Activated naive CD4-positive, alpha-beta T cell treated with anti-CD3 and anti-CD28 coated beads for 36 hours (primary cell): ENCODE results near the gene NRF1. TPM values are rescaled to one million over a fixed set of nuclear protein-coding genes. Genes with fewer than 3 reads are reported as not detected.
"Not testable (repeated sequence)": the region's sequence is repeated elsewhere in the genome, so short reads cannot be mapped to it uniquely, and the experiment has no call there.

ENCODE experiments used
- CTCF ChIA-PET: fragments of 350-600 bp; sonication (Branson Sonifier 250); formaldehyde crosslinking; loops from one replicate; lab custom pipeline; 2021; ENCODE audit warnings: antibody characterized with exemption; lab: Charles Lee
- DNase-seq: peaks from one replicate; pipeline ENCODE4 v3.0.0-alpha.2; 2020
- H3K27ac Mint-ChIP-seq: one replicate; pipeline ENCODE4 v1.8.0; 2021; ENCODE audit warnings: mild to moderate bottlenecking, mixed read lengths
- H3K27me3 Mint-ChIP-seq: one replicate; pipeline ENCODE4 v1.8.0; 2021; ENCODE audit warnings: low read depth, mixed read lengths
- H3K36me3 Mint-ChIP-seq: one replicate; pipeline ENCODE4 v1.8.0; 2021; ENCODE audit warnings: low read depth, mixed read lengths
- H3K4me1 Mint-ChIP-seq: one replicate; pipeline ENCODE4 v1.8.0; 2021; ENCODE audit warnings: low read depth, mixed read lengths
- H3K4me3 Mint-ChIP-seq: one replicate; pipeline ENCODE4 v1.8.0; 2021; ENCODE audit warnings: mild to moderate bottlenecking, moderate library complexity, mixed read lengths
- H3K9me3 Mint-ChIP-seq: one replicate; pipeline ENCODE4 v1.8.0; 2021; ENCODE audit warnings: mixed read lengths
- intact Hi-C: fragments of 100-400 bp; cut with micrococcal nuclease; formaldehyde crosslinking; loops from one replicate; pipeline ENCODE4 v1.15.1; 2023
- total RNA-seq, 2 experiments: library from RNA; stranded (reverse); gene quantifications; one replicate each; pipeline ENCODE4 v1.2.3, GENCODE V29; 2021

NRF1 gene
- total RNA-seq, 2 experiments from 2014 or later, result 18.5 to 21.5 TPM

DNA sequence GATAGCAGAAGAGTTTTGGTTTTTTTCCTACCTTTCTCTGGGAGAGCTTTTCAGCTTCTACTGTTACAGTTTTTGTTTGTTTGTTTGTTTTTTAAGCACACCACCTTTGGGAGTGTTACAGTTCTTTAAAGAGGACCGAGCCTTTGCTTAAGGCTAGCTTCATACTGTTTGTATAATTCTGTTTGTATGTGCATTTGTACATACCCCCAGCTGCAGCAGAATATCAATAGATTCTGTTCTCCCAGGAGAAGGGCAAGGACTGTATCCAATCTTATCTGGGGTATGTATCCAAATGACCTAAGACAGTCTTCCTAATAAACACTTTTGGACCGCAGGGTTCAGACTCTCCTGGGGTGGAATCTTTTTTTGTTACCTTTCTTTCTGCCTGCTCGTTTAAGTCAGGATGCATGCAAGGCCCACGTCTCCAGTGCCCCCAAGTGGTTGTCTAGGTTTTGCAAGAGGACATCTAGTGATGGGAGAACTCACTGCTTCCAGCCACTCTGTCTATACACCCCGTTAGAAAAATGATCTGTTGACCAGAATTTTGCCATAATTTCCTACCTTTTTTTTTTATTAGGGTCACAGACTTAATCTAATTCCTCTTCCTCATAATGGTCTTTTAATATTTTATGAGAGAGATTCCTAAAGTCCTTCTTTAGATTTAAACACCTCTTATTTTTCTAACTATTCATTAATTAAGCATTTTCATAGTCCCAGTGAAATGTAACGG lies 23.9 kb downstream of the NRF1 start:
- Mint-ChIP-seq H3K27ac (no peak overlapping the region), H3K9me3 (no peaks in the 10 kb centered on the region), H3K4me1 (peaks cover 45% of the 10 kb centered on the region), H3K4me3 (no peak overlapping the region), H3K36me3 (no peaks in the 10 kb centered on the region), H3K27me3 (no peaks in the 10 kb centered on the region)
- intact Hi-C loops, result loop anchor here (1.0 to 5.0 kb wide), 7 partner anchors 23 to 413 kb away; partner anchors contain the start of gene SMKR1
- peak; percentile 89 for DNase-seq
- CTCF ChIA-PET, result interaction anchor here (0.6 to 2.0 kb wide), 12 partner anchors 8 to 468 kb away, joined by 3 to 8 read pairs (median 3); no protein-coding TSS in a partner anchor

DNA sequence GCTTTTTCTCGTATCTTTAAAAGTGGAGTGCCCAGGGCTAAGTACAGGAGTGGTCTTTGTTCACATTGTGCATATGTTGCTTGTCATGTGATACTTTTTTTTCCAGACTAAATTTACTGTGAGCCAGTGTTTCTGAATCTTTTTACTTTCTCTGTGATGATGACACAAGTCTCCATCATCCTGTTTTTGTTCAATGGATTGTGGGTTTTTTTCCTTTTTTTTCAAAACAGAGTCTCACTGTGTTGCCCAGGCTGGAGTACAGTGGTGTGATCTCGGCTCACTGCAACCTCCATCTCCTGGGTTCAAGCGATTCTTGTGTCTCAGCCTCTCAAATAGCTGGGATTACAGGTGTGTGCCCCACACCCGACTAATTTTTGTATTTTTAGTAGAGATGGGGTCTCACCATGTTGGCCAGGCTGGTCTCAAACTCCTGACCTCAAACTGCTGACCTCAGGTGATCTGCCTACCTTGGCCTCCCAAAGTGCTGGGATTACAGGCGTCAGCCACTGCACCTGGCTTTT lies 24.6 kb downstream of the NRF1 start:
- H3K9me3 Mint-ChIP-seq, H3K36me3 Mint-ChIP-seq, H3K27me3 Mint-ChIP-seq, H3K4me3 Mint-ChIP-seq, H3K27ac Mint-ChIP-seq, DNase-seq: not testable (repeated sequence)
- peaks cover 47% of the 10 kb centered on the region for H3K4me1 Mint-ChIP-seq
- CTCF ChIA-PET, result interaction anchor here (0.6 to 2.8 kb wide), 5 partner anchors 16 to 268 kb away, joined by 3 to 11 read pairs (median 3); no protein-coding TSS in a partner anchor
- intact Hi-C loops, result loop anchor here (5.0 kb wide), 1 partner anchor 414 kb away; no protein-coding TSS in a partner anchor

- CTCF ChIA-PET, result interaction anchor here (0.6 to 2.8 kb wide), 6 partner anchors 16 to 371 kb away, joined by 3 to 11 read pairs (median 3); no protein-coding TSS in a partner anchor
- intact Hi-C loops, result loop anchor here (5.0 kb wide), 1 partner anchor 414 kb away; no protein-coding TSS in a partner anchor
- no peak overlapping the region for H3K4me3 Mint-ChIP-seq
- no peaks in the 10 kb centered on the region for H3K36me3 Mint-ChIP-seq
- peaks cover 47% of the 10 kb centered on the region for H3K4me1 Mint-ChIP-seq
- no peaks in the 10 kb centered on the region for H3K27me3 Mint-ChIP-seq
- DNase-seq, result no peak
- no peak overlapping the region for H3K27ac Mint-ChIP-seq
- no peaks in the 10 kb centered on the region for H3K9me3 Mint-ChIP-seq
Observed at GRCh38 chr7:129636641-129637040, 25.1 kb downstream of the NRF1 start.

GRCh38 chr7:129640400-129640799 lies 28.9 kb downstream of the NRF1 start:
- Mint-ChIP-seq H3K36me3 (no peaks in the 10 kb centered on the region), H3K4me3 (no peak overlapping the region), H3K9me3 (no peaks in the 10 kb centered on the region), H3K27me3 (no peaks in the 10 kb centered on the region), H3K4me1 (peaks cover 42% of the 10 kb centered on the region), H3K27ac (no peak overlapping the region)
- intact Hi-C loops, result no loop called here
- CTCF ChIA-PET, result interaction anchor here (0.6 to 2.0 kb wide), 9 partner anchors 9 to 342 kb away, joined by 3 to 12 read pairs (median 4); no protein-coding TSS in a partner anchor
- DNase-seq, result no peak

DNA sequence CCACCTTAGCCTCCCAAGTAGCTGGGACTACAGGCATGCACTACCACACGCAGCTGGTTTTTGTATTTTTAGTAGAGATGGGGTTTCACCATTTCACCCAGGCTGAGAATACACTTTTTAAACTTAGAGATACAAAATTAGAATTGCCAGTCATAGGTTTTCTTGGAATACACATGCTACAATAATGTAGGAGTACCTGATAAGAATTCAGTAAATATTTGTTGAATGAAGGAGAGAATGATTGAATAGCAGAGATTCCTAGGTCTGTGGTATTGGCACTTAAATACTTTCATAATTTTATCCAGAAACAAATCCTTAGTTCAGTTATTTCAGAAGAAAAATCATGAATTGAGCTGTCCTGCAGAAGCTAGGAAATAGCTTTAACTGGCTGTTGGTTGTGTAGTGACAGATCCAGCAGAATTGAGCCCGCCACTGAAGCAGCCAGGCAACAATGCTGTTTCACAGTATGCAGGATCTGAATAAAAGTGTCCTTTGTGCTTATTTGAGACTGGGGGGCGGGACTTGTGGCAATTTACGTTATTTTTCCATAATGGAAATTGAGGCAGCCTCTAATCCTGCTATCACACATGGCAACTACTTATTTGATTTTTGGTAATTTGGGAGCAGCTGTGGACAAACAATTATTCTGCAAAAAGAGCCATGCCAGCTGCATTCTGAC lies 31.5 kb downstream of the NRF1 start:
- no peak overlapping the region for H3K4me3 Mint-ChIP-seq
- H3K27ac Mint-ChIP-seq, result no peak overlapping the region
- peaks cover 23% of the 10 kb centered on the region for H3K4me1 Mint-ChIP-seq
- CTCF ChIA-PET, result interaction anchor here (0.6 to 2.5 kb wide), 14 partner anchors 9 to 424 kb away, joined by 3 to 14 read pairs (median 4); no protein-coding TSS in a partner anchor
- no peaks in the 10 kb centered on the region for H3K9me3 Mint-ChIP-seq
- DNase-seq, result no peak
- H3K27me3 Mint-ChIP-seq, result no peaks in the 10 kb centered on the region
- peaks cover 3% of the 10 kb centered on the region for H3K36me3 Mint-ChIP-seq
- intact Hi-C loops, result no loop called here

DNA sequence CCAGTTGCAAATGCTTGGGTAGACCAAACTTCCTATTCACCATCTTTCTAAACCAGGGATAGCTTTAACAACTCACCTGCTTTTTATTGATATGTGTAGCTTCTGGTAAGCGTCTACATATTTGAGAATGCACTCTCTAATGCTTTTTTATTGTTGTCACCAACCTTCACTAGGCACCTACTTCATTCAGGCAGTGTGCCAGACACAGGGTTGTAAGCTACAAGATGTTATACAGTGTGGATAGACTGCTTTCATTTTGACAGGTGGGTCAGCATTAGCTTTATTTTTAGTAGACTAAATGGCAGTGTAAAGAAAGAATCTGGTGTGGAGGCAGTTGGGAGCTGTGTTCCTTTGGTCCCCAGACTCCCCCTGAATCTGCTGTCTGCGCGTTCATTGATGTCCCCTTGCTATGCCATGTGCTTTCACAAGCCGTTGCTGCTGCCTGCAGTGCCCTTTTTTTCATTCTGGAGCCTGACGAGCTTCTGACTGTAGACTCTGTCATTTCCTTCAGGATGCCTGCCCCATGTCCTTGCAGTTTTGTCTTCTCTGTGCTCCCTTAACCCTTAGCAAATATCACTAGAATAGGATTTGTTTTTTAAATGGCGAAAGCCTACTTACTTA lies 32.1 kb downstream of the NRF1 start:
- no peak overlapping the region for H3K4me3 Mint-ChIP-seq
- no peak overlapping the region for H3K27ac Mint-ChIP-seq
- CTCF ChIA-PET, result interaction anchor here (0.7 to 2.5 kb wide), 15 partner anchors 9 to 425 kb away, joined by 3 to 14 read pairs (median 5); no protein-coding TSS in a partner anchor
- no peaks in the 10 kb centered on the region for H3K27me3 Mint-ChIP-seq
- intact Hi-C loops, result loop anchor here (1.0 to 2.0 kb wide), 2 partner anchors 241 to 299 kb away; no protein-coding TSS in a partner anchor
- DNase-seq, result no peak
- H3K9me3 Mint-ChIP-seq, result no peaks in the 10 kb centered on the region
- H3K4me1 Mint-ChIP-seq, result peaks cover 19% of the 10 kb centered on the region
- H3K36me3 Mint-ChIP-seq, result peaks cover 6% of the 10 kb centered on the region

DNA sequence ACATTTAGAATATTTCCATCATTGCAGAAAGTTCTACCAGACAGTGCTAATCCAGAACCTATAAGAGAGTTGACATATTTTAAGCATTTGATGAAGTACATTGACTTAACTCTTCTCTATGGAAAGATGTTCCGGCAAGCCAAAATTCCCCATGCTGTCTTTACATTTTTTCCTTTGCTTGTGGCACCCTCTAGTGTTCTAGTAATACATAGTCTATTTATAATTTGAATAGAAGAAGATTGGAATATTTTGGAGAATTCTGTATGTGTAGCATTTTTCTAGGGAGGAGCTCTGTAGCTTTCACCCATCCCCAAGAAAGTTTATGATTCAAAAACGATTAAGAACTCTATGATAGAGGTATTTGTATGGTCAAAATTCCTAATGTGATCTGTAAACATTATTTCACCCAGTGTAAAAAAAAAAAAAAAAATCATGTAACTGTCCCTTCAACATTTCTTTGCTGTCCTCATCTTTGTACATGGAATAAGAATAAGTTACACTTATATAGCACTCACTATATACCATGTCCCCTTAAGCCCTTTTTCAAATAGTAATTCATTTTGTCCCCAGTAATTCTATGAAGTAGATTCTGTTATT lies 33.2 kb downstream of the NRF1 start:
- Mint-ChIP-seq H3K36me3 (peaks cover 7% of the 10 kb centered on the region), H3K27me3 (no peaks in the 10 kb centered on the region), H3K4me3 (no peak overlapping the region), H3K9me3 (no peaks in the 10 kb centered on the region), H3K27ac (no peak overlapping the region), H3K4me1 (peaks cover 24% of the 10 kb centered on the region)
- DNase-seq, result no peak
- intact Hi-C loops, result loop anchor here (1.0 to 2.0 kb wide), 2 partner anchors 242 to 300 kb away; no protein-coding TSS in a partner anchor
- CTCF ChIA-PET, result interaction anchor here (0.6 to 2.5 kb wide), 11 partner anchors 16 to 282 kb away, joined by 3 to 14 read pairs (median 5); no protein-coding TSS in a partner anchor

GRCh38 chr7:129646369-129647021 lies 35.0 kb downstream of the NRF1 start:
- CTCF ChIA-PET, result interaction anchor here (0.5 to 2.1 kb wide), 5 partner anchors 12 to 279 kb away, joined by 3 to 7 read pairs (median 3); no protein-coding TSS in a partner anchor
- Mint-ChIP-seq H3K9me3 (no peaks in the 10 kb centered on the region), H3K36me3 (peaks cover 10% of the 10 kb centered on the region), H3K4me3 (no peak overlapping the region), H3K27me3 (no peaks in the 10 kb centered on the region), H3K27ac (no peak overlapping the region), H3K4me1 (peaks cover 29% of the 10 kb centered on the region)
- no peak for DNase-seq
- intact Hi-C loops, result no loop called here

DNA sequence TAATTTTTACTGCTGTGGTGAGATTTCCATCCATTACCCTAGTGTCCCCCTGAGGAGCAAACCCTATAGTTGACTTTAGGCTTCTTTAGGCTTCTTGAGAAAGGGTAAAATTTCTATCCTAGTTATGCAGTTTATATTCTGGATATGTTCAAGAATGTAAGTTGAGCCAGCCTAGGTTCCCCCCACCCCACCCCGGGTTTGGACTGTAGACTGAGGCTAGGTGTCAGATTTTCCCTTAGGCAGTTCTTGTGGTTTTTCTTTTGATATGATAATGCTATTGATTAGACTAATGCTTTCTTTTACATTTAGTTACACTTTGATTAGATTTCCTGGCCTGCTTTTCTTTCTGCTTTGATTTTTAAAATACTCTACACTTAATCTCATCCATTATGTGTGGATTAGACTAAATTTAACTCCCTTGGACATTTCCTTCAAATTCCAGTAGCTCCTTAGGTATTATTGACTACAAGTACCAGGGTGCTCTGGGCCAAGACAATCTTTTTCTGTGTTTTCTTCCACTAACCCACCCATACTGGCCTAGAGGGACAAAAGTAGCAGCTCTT lies 37.7 kb downstream of the NRF1 start:
- DNase-seq, result no peak
- Mint-ChIP-seq H3K4me3 (no peak overlapping the region), H3K27ac (no peak overlapping the region), H3K9me3 (no peaks in the 10 kb centered on the region), H3K27me3 (no peaks in the 10 kb centered on the region), H3K36me3 (peaks cover 10% of the 10 kb centered on the region), H3K4me1 (peaks cover 39% of the 10 kb centered on the region)
- CTCF ChIA-PET, result interaction anchor here (0.7 to 0.8 kb wide), 2 partner anchors 37 to 66 kb away, joined by 3 read pairs; no protein-coding TSS in a partner anchor
- intact Hi-C loops, result no loop called here

DNA sequence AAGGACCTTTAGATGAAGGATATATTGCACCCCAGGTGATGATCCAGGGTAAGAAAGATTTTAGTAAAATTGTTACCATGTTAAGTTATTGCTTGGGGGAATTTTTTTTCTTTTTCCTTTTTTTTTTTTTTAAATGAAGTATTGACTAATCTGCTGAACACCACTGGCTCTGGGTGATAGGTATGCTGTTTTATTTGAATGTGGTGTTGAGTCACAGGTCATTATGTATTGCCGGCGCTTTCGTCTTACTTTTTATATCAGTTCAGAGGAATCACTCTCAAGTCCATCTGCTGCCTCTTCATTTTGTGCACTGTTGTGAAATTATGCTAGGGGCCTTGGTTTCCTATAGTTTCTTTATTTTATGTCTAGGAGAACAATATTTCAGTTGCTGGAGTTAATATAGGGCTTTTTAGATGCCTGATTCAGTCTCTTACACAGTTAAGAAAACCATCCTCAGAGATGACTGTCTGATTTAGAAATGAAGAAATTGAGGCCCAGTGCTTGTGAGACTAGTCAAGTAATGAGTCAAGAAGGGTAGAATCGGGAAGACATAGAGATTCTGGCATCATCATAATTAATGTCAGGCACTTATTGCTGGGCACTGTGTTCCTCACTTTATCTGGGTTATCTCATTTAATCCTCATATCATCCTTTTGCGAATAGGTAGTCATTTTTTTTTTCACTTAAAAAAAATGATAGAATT lies 38.7 kb downstream of the NRF1 start:
- Mint-ChIP-seq H3K4me1 (peaks cover 44% of the 10 kb centered on the region), H3K36me3 (peaks cover 10% of the 10 kb centered on the region), H3K27me3 (no peaks in the 10 kb centered on the region), H3K27ac (no peak overlapping the region), H3K4me3 (no peak overlapping the region), H3K9me3 (no peaks in the 10 kb centered on the region)
- CTCF ChIA-PET, result no interaction called here
- no peak for DNase-seq
- intact Hi-C loops, result no loop called here
